ENCODE results near the gene KRTAP5-6.
A peak's percentile ranks its signal among the peaks of the same experiment; 100 is the strongest.

The KRTAP5-6 gene

GRCh38 chr11:1652771-1653540 lies 44.0 kb upstream of the KRTAP5-6 start:
- no peak for TF ChIP-seq EP300 (IDR thresholded peaks at IDR 0.05; ENCODE audit: borderline replicate concordance)
- TF ChIP-seq RAD21 (IDR thresholded peaks at IDR 0.05; ENCODE audit: low read depth), result peak; percentile 91

GRCh38 chr11:1653541-1654387 lies 43.2 kb upstream of the KRTAP5-6 start:
- TF ChIP-seq YY1 (IDR thresholded peaks at IDR 0.05; ENCODE audit: low read depth) (no peak), MAX (IDR thresholded peaks at IDR 0.05) (no peak), ZBTB7A (IDR thresholded peaks at IDR 0.05; ENCODE audit: low read depth) (no peak), CREB1 (IDR thresholded peaks at IDR 0.05; ENCODE audit: low read depth) (no peak), EP300 (IDR thresholded peaks at IDR 0.05; ENCODE audit: borderline replicate concordance) (no peak)

GRCh38 chr11:1654388-1655167 lies 42.4 kb upstream of the KRTAP5-6 start:
- TF ChIP-seq EP300 (IDR thresholded peaks at IDR 0.05; ENCODE audit: borderline replicate concordance), result no peak
- no peak for TF ChIP-seq TAF1 (IDR thresholded peaks at IDR 0.05; ENCODE audit: low read depth)
- no peak for TF ChIP-seq RAD21 (IDR thresholded peaks at IDR 0.05; ENCODE audit: low read depth)
- no peak for TF ChIP-seq USF1 (IDR thresholded peaks at IDR 0.05)
- no peak for TF ChIP-seq CREB1 (IDR thresholded peaks at IDR 0.05; ENCODE audit: low read depth)
- TF ChIP-seq YY1 (IDR thresholded peaks at IDR 0.05; ENCODE audit: low read depth), result no peak
- TF ChIP-seq MAX (IDR thresholded peaks at IDR 0.05), result no peak
- no peak for TF ChIP-seq TCF12 (IDR thresholded peaks at IDR 0.05; ENCODE audit: low read depth)
- no peak for TF ChIP-seq FOXM1 (IDR thresholded peaks at IDR 0.05; ENCODE audit: borderline replicate concordance, low read depth)
- TF ChIP-seq REST (IDR thresholded peaks at IDR 0.05; ENCODE audit: low read depth), result no peak
- no peak for TF ChIP-seq TEAD4 (IDR thresholded peaks at IDR 0.05)
- no peak for TF ChIP-seq NFIC (IDR thresholded peaks at IDR 0.05)
- TF ChIP-seq EGR1 (IDR thresholded peaks at IDR 0.05), result no peak
- no peak for TF ChIP-seq CEBPB (IDR thresholded peaks at IDR 0.05)

GRCh38 chr11:1655168-1656060 lies 41.6 kb upstream of the KRTAP5-6 start:
- TF ChIP-seq NFIC (IDR thresholded peaks at IDR 0.05) (no peak), TCF12 (IDR thresholded peaks at IDR 0.05; ENCODE audit: low read depth) (no peak), YY1 (IDR thresholded peaks at IDR 0.05; ENCODE audit: low read depth) (no peak), CEBPB (IDR thresholded peaks at IDR 0.05) (no peak), CREB1 (IDR thresholded peaks at IDR 0.05; ENCODE audit: low read depth) (no peak), TEAD4 (IDR thresholded peaks at IDR 0.05) (no peak), FOXM1 (IDR thresholded peaks at IDR 0.05; ENCODE audit: borderline replicate concordance, low read depth) (no peak), EP300 (IDR thresholded peaks at IDR 0.05; ENCODE audit: borderline replicate concordance) (no peak), RAD21 (IDR thresholded peaks at IDR 0.05; ENCODE audit: low read depth) (no peak), MAX (IDR thresholded peaks at IDR 0.05) (no peak), USF1 (IDR thresholded peaks at IDR 0.05) (no peak), ZBTB7A (IDR thresholded peaks at IDR 0.05; ENCODE audit: low read depth) (no peak), REST (IDR thresholded peaks at IDR 0.05; ENCODE audit: low read depth) (no peak), TAF1 (IDR thresholded peaks at IDR 0.05; ENCODE audit: low read depth) (no peak), EGR1 (IDR thresholded peaks at IDR 0.05) (no peak)
